Mucosa of descending colon (tissue), 3 donors: ENCODE results near the gene GALNT13. TPM values are rescaled to one million over a fixed set of nuclear protein-coding genes. Genes with fewer than 3 reads are reported as not detected.

ENCODE experiments used
- ATAC-seq: fragments of 200-7000 bp; cut with Tn5 transposase; one replicate; pipeline ENCODE4 v1.9.1; 2020; ENCODE audit warnings: mild to moderate bottlenecking, moderate library complexity
- DNase-seq, 3 donors: peaks; one replicate each; pipeline ENCODE4 v3.0.0-alpha.2; 2020
- H3K36me3 ChIP-seq: fragments of 200-600 bp; one replicate; pipeline ENCODE4 v1.8.0; 2021; ENCODE audit warnings: low read depth, mild to moderate bottlenecking
- H3K4me1 ChIP-seq: fragments of 200-600 bp; one replicate; pipeline ENCODE4 v1.8.0; 2021; ENCODE audit warnings: low read depth, mild to moderate bottlenecking
- H3K4me3 ChIP-seq: fragments of 200-600 bp; one replicate; pipeline ENCODE4 v1.8.0; 2021; ENCODE audit warnings: mild to moderate bottlenecking
- H3K9me3 ChIP-seq: fragments of 200-600 bp; one replicate; pipeline ENCODE4 v1.8.0; 2021; ENCODE audit warnings: mild to moderate bottlenecking
- CTCF ChIP-seq: fragments of 200-600 bp; IDR thresholded peaks from one replicate; pipeline ENCODE4 v1.8.0; 2022; ENCODE audit warnings: antibody characterized with exemption, mild to moderate bottlenecking
- intact Hi-C, 2 donors: fragments of 100-400 bp; cut with DNase I in 1 of 2; cut with micrococcal nuclease in 1 of 2; formaldehyde crosslinking; loops; one replicate each; pipeline versions ENCODE4 v1.11.0 to v1.11.1; 2022; cut with DNase I, micrococcal nuclease
- total RNA-seq, 3 donors: library from RNA; stranded (reverse); fragmentation: NEBNext Ultra II Directional in 2 of 3; extraction: Animal tissue kit (Norgen Biotek cat#: 25700) in 2 of 3; gene quantifications; one replicate each; pipeline versions ENCODE4 v1.2.1 to v1.2.4, GENCODE V29; 2021 to 2023
- donor health status: DM: no; HTN: no; CAD: no; lungs with moderate emphysema.
- donor health status: DM: no; HTN: no; CAD: no.
- donor health status: DM: no; HTN: yes; CAD: no.

Gene GALNT13
- total RNA-seq, 3 donors from 2014 or later, result 0.23 to 1.5 (median 1.0) TPM

GRCh38 chr2:153875801-153876466 lies 4.2 kb downstream of the GALNT13 start:
- TF ChIP-seq CTCF, result no peak
- Histone ChIP-seq H3K9me3 (no peaks in the 10 kb centered on the region), H3K36me3 (no peaks in the 10 kb centered on the region), H3K4me1 (no peaks in the 10 kb centered on the region), H3K4me3 (no peak overlapping the region)
- DNase-seq (no peak), ATAC-seq (no peak)
- intact Hi-C loops, result no loop called here

- Histone ChIP-seq H3K9me3 (no peaks in the 10 kb centered on the region), H3K4me3 (no peak overlapping the region), H3K4me1 (no peaks in the 10 kb centered on the region), H3K36me3 (no peaks in the 10 kb centered on the region)
- TF ChIP-seq CTCF, result no peak
- intact Hi-C loops, result no loop called here
- DNase-seq, result no peak
- no peak for ATAC-seq
Measured at GRCh38 chr2:153880926-153881325, 9.2 kb downstream of the GALNT13 start.

- no peak for ATAC-seq
- TF ChIP-seq CTCF, result no peak
Measured at GRCh38 chr2:153886833-153887232, 15.1 kb downstream of the GALNT13 start.

GRCh38 chr2:153890576-153890975 lies 18.9 kb downstream of the GALNT13 start:
- ATAC-seq (no peak), DNase-seq (no peak)
- no peak for TF ChIP-seq CTCF
- Histone ChIP-seq H3K36me3 (no peaks in the 10 kb centered on the region), H3K9me3 (no peaks in the 10 kb centered on the region), H3K4me1 (no peaks in the 10 kb centered on the region), H3K4me3 (no peak overlapping the region)
- intact Hi-C loops, result no loop called here

More at GRCh38 chr2:153886833-153887232, 15.1 kb downstream of the GALNT13 start:
- H3K9me3 ChIP-seq, result no peaks in the 10 kb centered on the region
- no peaks in the 10 kb centered on the region for H3K36me3 ChIP-seq
- no peaks in the 10 kb centered on the region for H3K4me1 ChIP-seq
- DNase-seq, result no peak
- no peak overlapping the region for H3K4me3 ChIP-seq
- intact Hi-C loops, result no loop called here

- intact Hi-C loops, result no loop called here
- H3K36me3 ChIP-seq, result no peaks in the 10 kb centered on the region
- TF ChIP-seq CTCF, result no peak
- no peaks in the 10 kb centered on the region for H3K4me1 ChIP-seq
- DNase-seq (no peak), ATAC-seq (no peak)
- no peaks in the 10 kb centered on the region for H3K9me3 ChIP-seq
- H3K4me3 ChIP-seq, result no peak overlapping the region
Measured at GRCh38 chr2:153891051-153891450, 19.3 kb downstream of the GALNT13 start.
